Ovary (tissue), 3 donors: ENCODE measurements around the gene ATAD2B.

Source experiments
- EP300 ChIP-seq: sonication (generic); formaldehyde crosslinking; IDR thresholded peaks from one replicate; pipeline ENCODE4 v1.6.1; 2017; ENCODE audit warnings: antibody characterized with exemption
- POLR2A ChIP-seq: fragments of 450-650 bp; IDR thresholded peaks from one replicate; pipeline ENCODE4 v1.6.1; 2017; ENCODE audit warnings: antibody characterized with exemption, mild to moderate bottlenecking, moderate library complexity
- TF ChIP-seq, protein P1 (sequence below), 3 donors: fragments of 450-650 bp in 2 of 3; fragments of 200-600 bp in 1 of 3; IDR thresholded peaks; one replicate each; pipeline versions ENCODE4 v1.5.1 to v1.8.0; 2016 to 2022; ENCODE audit warnings: antibody characterized with exemption in 3 of 3, mild to moderate bottlenecking in 1 of 3
- donor health status: DM: no; HTN: no; CAD: no.

DNA sequence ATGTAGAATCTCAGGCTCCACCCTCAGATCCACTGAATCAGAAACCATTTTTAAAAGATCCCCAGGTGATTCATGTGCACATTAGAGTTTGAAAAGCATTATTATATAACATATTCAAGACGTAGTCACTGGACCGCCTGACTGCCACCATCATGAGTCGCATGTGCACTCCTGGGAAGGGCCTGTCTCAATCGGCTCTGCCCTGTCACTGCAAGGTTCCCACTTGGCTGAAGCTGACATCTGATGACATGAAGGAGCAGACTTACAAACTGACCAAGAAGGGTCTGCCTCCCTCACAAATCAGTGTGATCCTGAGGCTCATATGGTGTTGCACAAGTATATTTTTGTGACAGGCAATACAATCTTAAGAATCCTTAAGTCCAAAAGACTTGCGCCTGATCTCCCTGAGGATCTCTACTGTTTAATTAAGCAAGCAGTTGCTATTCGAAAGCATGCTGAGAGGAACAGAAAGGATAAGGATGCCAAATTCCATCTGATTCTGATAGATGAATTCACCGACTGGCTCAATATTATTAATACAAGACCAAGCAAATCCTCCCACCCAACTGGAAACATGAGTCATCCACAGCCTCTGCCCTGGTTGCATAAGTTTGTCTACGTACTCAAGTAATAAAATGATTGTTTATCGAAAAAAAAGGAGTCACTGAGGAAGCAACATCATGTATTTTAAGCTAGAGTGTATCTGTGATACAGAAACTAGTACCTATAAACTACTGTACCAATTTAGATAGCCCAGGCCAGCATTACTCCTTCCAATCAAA is 26.2 kb downstream of the ATAD2B start:
- TF ChIP-seq, protein P1, sequence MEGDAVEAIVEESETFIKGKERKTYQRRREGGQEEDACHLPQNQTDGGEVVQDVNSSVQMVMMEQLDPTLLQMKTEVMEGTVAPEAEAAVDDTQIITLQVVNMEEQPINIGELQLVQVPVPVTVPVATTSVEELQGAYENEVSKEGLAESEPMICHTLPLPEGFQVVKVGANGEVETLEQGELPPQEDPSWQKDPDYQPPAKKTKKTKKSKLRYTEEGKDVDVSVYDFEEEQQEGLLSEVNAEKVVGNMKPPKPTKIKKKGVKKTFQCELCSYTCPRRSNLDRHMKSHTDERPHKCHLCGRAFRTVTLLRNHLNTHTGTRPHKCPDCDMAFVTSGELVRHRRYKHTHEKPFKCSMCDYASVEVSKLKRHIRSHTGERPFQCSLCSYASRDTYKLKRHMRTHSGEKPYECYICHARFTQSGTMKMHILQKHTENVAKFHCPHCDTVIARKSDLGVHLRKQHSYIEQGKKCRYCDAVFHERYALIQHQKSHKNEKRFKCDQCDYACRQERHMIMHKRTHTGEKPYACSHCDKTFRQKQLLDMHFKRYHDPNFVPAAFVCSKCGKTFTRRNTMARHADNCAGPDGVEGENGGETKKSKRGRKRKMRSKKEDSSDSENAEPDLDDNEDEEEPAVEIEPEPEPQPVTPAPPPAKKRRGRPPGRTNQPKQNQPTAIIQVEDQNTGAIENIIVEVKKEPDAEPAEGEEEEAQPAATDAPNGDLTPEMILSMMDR (IDR thresholded peaks at IDR 0.05) = no peak
- TF ChIP-seq POLR2A = no peak
- TF ChIP-seq EP300 = no peak
